ENCODE data around the gene RPH3AL.

DNA sequence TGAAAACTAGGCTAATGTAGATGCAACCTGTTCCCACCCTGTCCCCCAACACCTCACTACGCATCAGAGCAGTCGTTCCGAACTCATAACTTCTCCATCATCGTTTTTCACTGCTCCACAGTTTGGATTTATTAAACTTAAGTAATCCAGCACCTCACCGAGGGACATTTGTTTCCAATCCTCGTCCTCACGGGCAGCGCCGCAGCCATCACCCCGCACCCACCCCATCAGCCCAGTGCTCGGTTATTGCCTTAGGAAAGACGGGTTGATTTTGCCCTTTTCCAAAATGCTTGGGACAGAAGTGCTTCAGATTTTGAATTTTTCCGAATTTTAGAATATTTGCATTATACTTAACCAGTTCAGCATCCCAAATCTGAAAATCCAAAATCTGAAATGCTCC, 100.2 kb downstream of the RPH3AL start:
- no peak for TF ChIP-seq POLR2A (IDR thresholded peaks at IDR 0.05)
- TF ChIP-seq, protein P1, sequence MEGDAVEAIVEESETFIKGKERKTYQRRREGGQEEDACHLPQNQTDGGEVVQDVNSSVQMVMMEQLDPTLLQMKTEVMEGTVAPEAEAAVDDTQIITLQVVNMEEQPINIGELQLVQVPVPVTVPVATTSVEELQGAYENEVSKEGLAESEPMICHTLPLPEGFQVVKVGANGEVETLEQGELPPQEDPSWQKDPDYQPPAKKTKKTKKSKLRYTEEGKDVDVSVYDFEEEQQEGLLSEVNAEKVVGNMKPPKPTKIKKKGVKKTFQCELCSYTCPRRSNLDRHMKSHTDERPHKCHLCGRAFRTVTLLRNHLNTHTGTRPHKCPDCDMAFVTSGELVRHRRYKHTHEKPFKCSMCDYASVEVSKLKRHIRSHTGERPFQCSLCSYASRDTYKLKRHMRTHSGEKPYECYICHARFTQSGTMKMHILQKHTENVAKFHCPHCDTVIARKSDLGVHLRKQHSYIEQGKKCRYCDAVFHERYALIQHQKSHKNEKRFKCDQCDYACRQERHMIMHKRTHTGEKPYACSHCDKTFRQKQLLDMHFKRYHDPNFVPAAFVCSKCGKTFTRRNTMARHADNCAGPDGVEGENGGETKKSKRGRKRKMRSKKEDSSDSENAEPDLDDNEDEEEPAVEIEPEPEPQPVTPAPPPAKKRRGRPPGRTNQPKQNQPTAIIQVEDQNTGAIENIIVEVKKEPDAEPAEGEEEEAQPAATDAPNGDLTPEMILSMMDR (IDR thresholded peaks at IDR 0.05), result no peak

All from right lobe of liver (tissue), 4 donors.